Gastroesophageal sphincter (tissue), 4 donors: Measurements from ENCODE around the gene CHD5. TPM values are rescaled to one million over a fixed set of nuclear protein-coding genes. Genes with fewer than 3 reads are reported as not detected.

Experiments
- ATAC-seq: fragments of 150-250 bp; one replicate; pipeline ENCODE4 v1.9.1; 2016; ENCODE audit warnings: mild to moderate bottlenecking, moderate library complexity
- H3K27ac ChIP-seq, 4 donors: fragments of 200-600 bp; sonication (generic) in 3 of 4; 1 replicate in 3 of 4; 2 replicates in 1 of 4; pipeline ENCODE4 v1.5.1; 2016 to 2019
- H3K27me3 ChIP-seq: fragments of 200-600 bp; sonication (generic); one replicate; pipeline ENCODE4 v1.5.1; 2019
- H3K36me3 ChIP-seq, 2 donors: fragments of 200-600 bp; sonication (generic); one replicate each; pipeline ENCODE4 v1.5.1; 2019; ENCODE audit warnings: control low read depth in 1 of 2
- H3K4me1 ChIP-seq, 3 donors: fragments of 200-600 bp; sonication (generic); 1 replicate in 2 of 3; 2 replicates in 1 of 3; pipeline ENCODE4 v1.5.1; 2016 to 2019; ENCODE audit warnings: control low read depth in 2 of 3
- H3K4me3 ChIP-seq, 2 donors: fragments of 200-600 bp; sonication (generic); one replicate each; pipeline ENCODE4 v1.5.1; 2019; ENCODE audit warnings: mild to moderate bottlenecking in 1 of 2, moderate library complexity in 1 of 2
- H3K9me3 ChIP-seq, 3 donors: fragments of 200-600 bp; sonication (generic); one replicate each; pipeline ENCODE4 v1.5.1; 2017 to 2019; ENCODE audit warnings: control low read depth in 2 of 3
- EP300 ChIP-seq: sonication (generic); formaldehyde crosslinking; IDR thresholded peaks from one replicate; pipeline ENCODE4 v1.6.1; 2017; ENCODE audit warnings: antibody characterized with exemption, mild to moderate bottlenecking
- POLR2A ChIP-seq, 2 donors: fragments of 450-650 bp; IDR thresholded peaks; one replicate each; pipeline ENCODE4 v1.6.1; 2017; ENCODE audit warnings: antibody characterized with exemption in 2 of 2, mild to moderate bottlenecking in 2 of 2, moderate library complexity in 1 of 2
- POLR2AphosphoS5 ChIP-seq: sonication (generic); formaldehyde crosslinking; IDR thresholded peaks from one replicate; pipeline ENCODE4 v1.6.1; 2017; ENCODE audit warnings: antibody characterized with exemption
- WGBS, 2 donors: methylation state at CpG; one replicate each; pipeline ENCODE4 v1.1.5; 2018; ENCODE audit warnings: low coverage in 1 of 2; 5-methylcytosine and 5-hydroxymethylcytosine counted together
- total RNA-seq, 4 donors: library from RNA; depleted of rRNA; stranded (reverse); fragments of >200 nt; gene quantifications; one replicate each; pipeline ENCODE4 v1.1.0, GENCODE V29; 2016
- TF ChIP-seq, protein P1 (sequence below), 4 experiments: fragments of 200-600 bp in 2 of 4; fragments of 450-650 bp in 2 of 4; sonication (generic) in 1 of 4; IDR thresholded peaks; one replicate each; pipeline ENCODE4 v1.5.1; 2017 to 2019; ENCODE audit warnings: antibody characterized with exemption in 4 of 4, mild to moderate bottlenecking in 2 of 4, moderate library complexity in 2 of 4

Gene CHD5
- total RNA-seq, 4 donors from 2014 or later: 4.4 to 34.9 (median 9.2) TPM

DNA sequence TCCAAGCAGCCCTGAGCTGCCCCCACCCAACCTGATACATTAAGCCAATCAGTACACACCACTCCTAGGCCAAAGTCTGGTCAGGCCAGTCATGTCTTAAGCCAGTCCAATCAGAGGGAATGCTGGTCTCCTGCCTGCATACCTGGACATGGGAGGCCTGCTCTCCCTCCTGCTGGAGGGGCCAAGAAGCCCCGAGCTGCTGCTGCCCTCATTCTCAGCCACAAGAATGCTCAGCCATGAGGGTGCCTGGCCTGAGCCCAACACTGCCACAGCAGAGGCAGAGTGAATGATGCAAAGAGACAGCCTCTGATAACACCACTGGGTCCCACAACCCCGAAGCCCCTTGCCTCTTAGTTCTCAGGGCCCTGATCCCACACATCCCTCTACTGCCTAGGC lies 23.0 kb downstream of the CHD5 start:
- no peak overlapping the region for H3K4me3 ChIP-seq
- no peak for TF ChIP-seq EP300
- no peak for TF ChIP-seq POLR2A (IDR thresholded peaks at IDR 0.05)
- no peak for TF ChIP-seq POLR2AphosphoS5
- TF ChIP-seq, protein P1, sequence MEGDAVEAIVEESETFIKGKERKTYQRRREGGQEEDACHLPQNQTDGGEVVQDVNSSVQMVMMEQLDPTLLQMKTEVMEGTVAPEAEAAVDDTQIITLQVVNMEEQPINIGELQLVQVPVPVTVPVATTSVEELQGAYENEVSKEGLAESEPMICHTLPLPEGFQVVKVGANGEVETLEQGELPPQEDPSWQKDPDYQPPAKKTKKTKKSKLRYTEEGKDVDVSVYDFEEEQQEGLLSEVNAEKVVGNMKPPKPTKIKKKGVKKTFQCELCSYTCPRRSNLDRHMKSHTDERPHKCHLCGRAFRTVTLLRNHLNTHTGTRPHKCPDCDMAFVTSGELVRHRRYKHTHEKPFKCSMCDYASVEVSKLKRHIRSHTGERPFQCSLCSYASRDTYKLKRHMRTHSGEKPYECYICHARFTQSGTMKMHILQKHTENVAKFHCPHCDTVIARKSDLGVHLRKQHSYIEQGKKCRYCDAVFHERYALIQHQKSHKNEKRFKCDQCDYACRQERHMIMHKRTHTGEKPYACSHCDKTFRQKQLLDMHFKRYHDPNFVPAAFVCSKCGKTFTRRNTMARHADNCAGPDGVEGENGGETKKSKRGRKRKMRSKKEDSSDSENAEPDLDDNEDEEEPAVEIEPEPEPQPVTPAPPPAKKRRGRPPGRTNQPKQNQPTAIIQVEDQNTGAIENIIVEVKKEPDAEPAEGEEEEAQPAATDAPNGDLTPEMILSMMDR (IDR thresholded peaks at IDR 0.05): no peak
- WGBS, 2 donors: no CpG with 5 or more reads among the region's 2 CpGs
- H3K9me3 ChIP-seq: no peaks in the 10 kb centered on the region
- H3K36me3 ChIP-seq: no peaks in the 10 kb centered on the region
- H3K4me1 ChIP-seq: no peaks in the 10 kb centered on the region
- peaks cover 26% of the 10 kb centered on the region for H3K27me3 ChIP-seq
- no peak for ATAC-seq
- H3K27ac ChIP-seq: no peak overlapping the region

GRCh38 chr1:6154525-6155319 lies 25.4 kb downstream of the CHD5 start:
- ATAC-seq: no peak
- H3K9me3 ChIP-seq: no peaks in the 10 kb centered on the region
- peaks cover 5% of the 10 kb centered on the region for H3K27me3 ChIP-seq
- H3K36me3 ChIP-seq: no peaks in the 10 kb centered on the region
- H3K4me3 ChIP-seq: no peak overlapping the region
- TF ChIP-seq POLR2AphosphoS5 (no peak), EP300 (no peak), POLR2A (IDR thresholded peaks at IDR 0.05) (no peak)
- TF ChIP-seq, protein P1 (IDR thresholded peaks at IDR 0.05): no peak
- no CpG with 5 or more reads among the region's 26 CpGs for WGBS, 2 donors
- no peak overlapping the region for H3K27ac ChIP-seq
- no peaks in the 10 kb centered on the region for H3K4me1 ChIP-seq

- H3K4me3 ChIP-seq: no peak overlapping the region
- H3K27ac ChIP-seq: no peak overlapping the region
- WGBS, 2 donors: 57 to 78% methylated on average over 1 to 4 of the region's 7 CpGs
- no peak for TF ChIP-seq EP300
- no peak for TF ChIP-seq POLR2AphosphoS5
- TF ChIP-seq, protein P1 (IDR thresholded peaks at IDR 0.05): no peak
- TF ChIP-seq POLR2A (IDR thresholded peaks at IDR 0.05): no peak
- H3K4me1 ChIP-seq: peaks cover 0 to 12% (median 7%) of the 10 kb centered on the region in 3 donors
- peaks cover 15% of the 10 kb centered on the region for H3K27me3 ChIP-seq
- no peaks in the 10 kb centered on the region for H3K36me3 ChIP-seq
- no peak for ATAC-seq
- no peaks in the 10 kb centered on the region for H3K9me3 ChIP-seq
Observed at GRCh38 chr1:6152882-6153281, 27.2 kb downstream of the CHD5 start.

GRCh38 chr1:6152181-6152580 lies 27.9 kb downstream of the CHD5 start:
- no peaks in the 10 kb centered on the region for H3K36me3 ChIP-seq
- H3K27ac ChIP-seq: no peak overlapping the region
- WGBS, 2 donors: 72% methylated on average over 10 of the region's 11 CpGs; no CpG with 5 or more reads in 1 of the 2 donors
- peaks cover 22% of the 10 kb centered on the region for H3K27me3 ChIP-seq
- TF ChIP-seq, protein P1 (IDR thresholded peaks at IDR 0.05): no peak
- TF ChIP-seq POLR2A (IDR thresholded peaks at IDR 0.05): no peak
- no peak for TF ChIP-seq EP300
- no peak for TF ChIP-seq POLR2AphosphoS5
- H3K9me3 ChIP-seq: no peaks in the 10 kb centered on the region
- ATAC-seq: no peak
- H3K4me1 ChIP-seq: peaks cover 0 to 12% (median 7%) of the 10 kb centered on the region in 3 donors
- H3K4me3 ChIP-seq: no peak overlapping the region

- TF ChIP-seq EP300: no peak
- TF ChIP-seq, protein P1 (IDR thresholded peaks at IDR 0.05): no peak
- TF ChIP-seq POLR2A (IDR thresholded peaks at IDR 0.05): no peak
- no peak for TF ChIP-seq POLR2AphosphoS5
- Histone ChIP-seq H3K4me1 (peaks cover 0 to 12% (median 7%) of the 10 kb centered on the region in 3 donors), H3K36me3 (no peaks in the 10 kb centered on the region), H3K4me3 (no peak overlapping the region), H3K27me3 (peaks cover 30% of the 10 kb centered on the region), H3K9me3 (no peaks in the 10 kb centered on the region), H3K27ac (no peak overlapping the region)
- 100% methylated on average over 1 of the region's 9 CpGs; no CpG with 5 or more reads in 1 of the 2 donors for WGBS, 2 donors
- ATAC-seq: no peak
Observed at GRCh38 chr1:6151291-6151822, 28.8 kb downstream of the CHD5 start.
